ENCODE results near the gene TPSAB1.
"Not testable (repeated sequence)": the region's sequence is repeated elsewhere in the genome, so short reads cannot be mapped to it uniquely, and the experiment has no call there.

TPSAB1 gene

GRCh38 chr16:1253701-1254364 lies 13.3 kb downstream of the TPSAB1 start:
- DNase-seq: not testable (repeated sequence)

- DNase-seq: not testable (repeated sequence)
Observed at GRCh38 chr16:1254821-1255220, 14.3 kb downstream of the TPSAB1 start.

- DNase-seq: not testable (repeated sequence)
Observed at GRCh38 chr16:1255276-1256122, 15.0 kb downstream of the TPSAB1 start, which contains the start of gene TPSD1. Gene TPSD1, plus strand, starts transcription at chr16:1256069. Its CDS starts 212 bp downstream, at chr16:1256281.

- not testable (repeated sequence) for DNase-seq
Observed at GRCh38 chr16:1256296-1256873, 15.9 kb downstream of the TPSAB1 start.

GRCh38 chr16:1256874-1257322 lies 16.4 kb downstream of the TPSAB1 start:
- DNase-seq: no peak

GRCh38 chr16:1257561-1258224 lies 17.2 kb downstream of the TPSAB1 start:
- no peak for DNase-seq

- no peak for DNase-seq
Observed at GRCh38 chr16:1258225-1258600, 17.7 kb downstream of the TPSAB1 start.

GRCh38 chr16:1258906-1259759 lies 18.6 kb downstream of the TPSAB1 start:
- DNase-seq: no peak

GRCh38 chr16:1259760-1260068 lies 19.2 kb downstream of the TPSAB1 start:
- DNase-seq: no peak

- no peak for DNase-seq
Observed at GRCh38 chr16:1260101-1260680, 19.7 kb downstream of the TPSAB1 start.

GRCh38 chr16:1261131-1261892 lies 20.8 kb downstream of the TPSAB1 start:
- DNase-seq: no peak

- DNase-seq: no peak
Observed at GRCh38 chr16:1262210-1262845, 21.8 kb downstream of the TPSAB1 start.

GRCh38 chr16:1262846-1263221 lies 22.3 kb downstream of the TPSAB1 start:
- DNase-seq: no peak

GRCh38 chr16:1263591-1264344 lies 23.3 kb downstream of the TPSAB1 start:
- DNase-seq: no peak

GRCh38 chr16:1264345-1265089 lies 24.0 kb downstream of the TPSAB1 start:
- no peak for DNase-seq

GRCh38 chr16:1265090-1265630 lies 24.7 kb downstream of the TPSAB1 start:
- DNase-seq: no peak

GRCh38 chr16:1265826-1266225 lies 25.3 kb downstream of the TPSAB1 start:
- no peak for DNase-seq

- DNase-seq: not testable (repeated sequence)
Observed at GRCh38 chr16:1269418-1269817, 28.9 kb downstream of the TPSAB1 start.

GRCh38 chr16:1271380-1271723 lies 30.8 kb downstream of the TPSAB1 start:
- DNase-seq: no peak

All from fibroblast of skin of right quadriceps (primary cell).